Hepatocyte (in vitro differentiated cells): Measurements from ENCODE around the gene IRAK1. TPM values are rescaled to one million over a fixed set of nuclear protein-coding genes. Genes with fewer than 3 reads are reported as not detected.
A peak's percentile ranks its signal among the peaks of the same experiment; 100 is the strongest.

Experiments used
- DNase-seq: peaks from one replicate; pipeline ENCODE4 v3.0.0-alpha.2; 2016; ENCODE audit warnings: low spot score
- H2AFZ ChIP-seq: fragments of 200-600 bp; sonication (generic); 2 replicates; pipeline ENCODE4 v1.6.0; 2016; ENCODE audit warnings: antibody characterized with exemption, mild to moderate bottlenecking
- H3K27ac ChIP-seq: fragments of 200-600 bp; sonication (generic); 2 replicates; pipeline ENCODE4 v1.5.1; 2016; ENCODE audit warnings: mild to moderate bottlenecking
- H3K27me3 ChIP-seq: fragments of 200-600 bp; sonication (generic); 2 replicates; pipeline ENCODE4 v1.6.1; 2016
- H3K36me3 ChIP-seq: fragments of 200-600 bp; sonication (generic); replicated peaks from 2 replicates; pipeline ENCODE4 v1.5.1; 2016; ENCODE audit warnings: low read depth; ENCODE audit not compliant: insufficient read depth
- H3K4me1 ChIP-seq: fragments of 200-600 bp; sonication (generic); 2 replicates; pipeline ENCODE4 v1.5.1; 2016; ENCODE audit warnings: mild to moderate bottlenecking, moderate library complexity; ENCODE audit not compliant: insufficient read depth
- H3K4me2 ChIP-seq: fragments of 200-600 bp; sonication (generic); 2 replicates; pipeline ENCODE4 v1.6.0; 2016
- H3K4me3 ChIP-seq: fragments of 200-600 bp; sonication (generic); 2 replicates; pipeline ENCODE4 v1.5.1; 2016; ENCODE audit warnings: mild to moderate bottlenecking
- H3K79me2 ChIP-seq: fragments of 200-600 bp; sonication (generic); 2 replicates; pipeline ENCODE4 v1.6.0; 2017; ENCODE audit warnings: mild to moderate bottlenecking
- H3K9me2 ChIP-seq: fragments of 200-600 bp; sonication (generic); replicated peaks from 2 replicates; pipeline ENCODE4 v1.6.0; 2017; ENCODE audit warnings: mild to moderate bottlenecking; ENCODE audit not compliant: insufficient read depth
- H3K9me3 ChIP-seq: fragments of 200-600 bp; sonication (generic); 2 replicates; pipeline ENCODE4 v1.5.1; 2016; ENCODE audit warnings: low read depth, mild to moderate bottlenecking
- H4K20me1 ChIP-seq: fragments of 200-600 bp; sonication (generic); 2 replicates; pipeline ENCODE4 v1.6.0; 2016; ENCODE audit warnings: mild to moderate bottlenecking; ENCODE audit not compliant: insufficient read depth, poor library complexity, severe bottlenecking
- EZH2 ChIP-seq: fragments of 200-600 bp; sonication (generic); IDR thresholded peaks from 2 replicates; pipeline ENCODE4 v1.6.1; 2016; ENCODE audit warnings: antibody characterized with exemption, mild to moderate bottlenecking, borderline replicate concordance
- EZH2phosphoT487 ChIP-seq: fragments of 200-600 bp; sonication (generic); IDR thresholded peaks from one replicate; pipeline ENCODE4 v1.6.1; 2018; ENCODE audit warnings: antibody characterized with exemption, mild to moderate bottlenecking, low read depth, moderate library complexity; ENCODE audit not compliant: unreplicated experiment, severe bottlenecking
- WGBS: methylation state at CpG from one replicate; pipeline ENCODE4 v1.1.6; 2016; ENCODE audit warnings: low lambda C conversion rate; ENCODE audit errors: missing lambda C conversion rate; 5-methylcytosine and 5-hydroxymethylcytosine counted together
- polyA plus RNA-seq: library from polyadenylated mRNA; unstranded; fragments of >200 nt; fragmentation: Nextera tagmentation; extraction: Ambion mirVana; gene quantifications from 2 replicates; pipeline ENCODE4 v1.2.1, GENCODE V29; 2016
- total RNA-seq: library from RNA; depleted of rRNA; stranded (reverse); fragments of >200 nt; gene quantifications from 2 replicates; pipeline ENCODE4 v1.2.3, GENCODE V29; 2014
- TF ChIP-seq, protein P1 (sequence below): fragments of 200-600 bp; sonication (generic); IDR thresholded peaks from 2 replicates; pipeline ENCODE4 v1.5.1; 2016; ENCODE audit warnings: antibody characterized with exemption, mild to moderate bottlenecking; ENCODE audit not compliant: poor library complexity

The IRAK1 gene
- total and polyA plus RNA-seq, 2 experiments from 2014 or later = 44.1 to 99.4 TPM

DNA sequence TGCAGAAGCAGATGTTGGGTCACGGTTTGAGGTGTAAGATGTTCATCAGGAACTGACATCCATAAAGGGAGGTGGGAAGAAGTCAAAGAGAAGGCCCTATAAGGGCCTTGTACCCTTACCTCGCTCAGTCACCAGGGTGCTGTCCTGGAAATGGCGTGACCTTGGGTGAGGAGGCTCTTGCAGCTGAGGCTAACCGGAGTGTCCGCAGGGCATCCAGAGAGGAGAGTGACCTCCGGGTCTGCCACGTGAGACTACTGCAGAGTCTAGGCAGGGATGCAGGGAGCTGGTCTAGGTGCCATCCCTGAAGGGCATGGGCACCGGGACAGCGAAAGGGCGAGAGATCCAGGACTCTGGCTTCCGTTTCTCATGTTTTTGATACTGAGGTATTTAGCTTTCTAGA is 28.7 kb upstream of the IRAK1 start:
- no peaks in the 10 kb centered on the region for H3K9me2 ChIP-seq
- no peaks in the 10 kb centered on the region for H3K27me3 ChIP-seq
- H4K20me1 ChIP-seq = peaks cover 5% of the 10 kb centered on the region
- peaks cover 18% of the 10 kb centered on the region for H3K4me1 ChIP-seq
- H3K9me3 ChIP-seq = no peaks in the 10 kb centered on the region
- H3K79me2 ChIP-seq = peaks cover 58% of the 10 kb centered on the region
- H3K4me2 ChIP-seq = no peak overlapping the region
- no peak overlapping the region for H3K4me3 ChIP-seq
- H3K27ac ChIP-seq = peak overlapping the region; percentile 20
- no peak for TF ChIP-seq EZH2phosphoT487
- no peak for TF ChIP-seq EZH2
- TF ChIP-seq, protein P1, sequence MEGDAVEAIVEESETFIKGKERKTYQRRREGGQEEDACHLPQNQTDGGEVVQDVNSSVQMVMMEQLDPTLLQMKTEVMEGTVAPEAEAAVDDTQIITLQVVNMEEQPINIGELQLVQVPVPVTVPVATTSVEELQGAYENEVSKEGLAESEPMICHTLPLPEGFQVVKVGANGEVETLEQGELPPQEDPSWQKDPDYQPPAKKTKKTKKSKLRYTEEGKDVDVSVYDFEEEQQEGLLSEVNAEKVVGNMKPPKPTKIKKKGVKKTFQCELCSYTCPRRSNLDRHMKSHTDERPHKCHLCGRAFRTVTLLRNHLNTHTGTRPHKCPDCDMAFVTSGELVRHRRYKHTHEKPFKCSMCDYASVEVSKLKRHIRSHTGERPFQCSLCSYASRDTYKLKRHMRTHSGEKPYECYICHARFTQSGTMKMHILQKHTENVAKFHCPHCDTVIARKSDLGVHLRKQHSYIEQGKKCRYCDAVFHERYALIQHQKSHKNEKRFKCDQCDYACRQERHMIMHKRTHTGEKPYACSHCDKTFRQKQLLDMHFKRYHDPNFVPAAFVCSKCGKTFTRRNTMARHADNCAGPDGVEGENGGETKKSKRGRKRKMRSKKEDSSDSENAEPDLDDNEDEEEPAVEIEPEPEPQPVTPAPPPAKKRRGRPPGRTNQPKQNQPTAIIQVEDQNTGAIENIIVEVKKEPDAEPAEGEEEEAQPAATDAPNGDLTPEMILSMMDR = no peak
- 90% methylated on average over 11 of the region's 11 CpGs for WGBS
- H2AFZ ChIP-seq = no peak overlapping the region
- no peak for DNase-seq
- no peaks in the 10 kb centered on the region for H3K36me3 ChIP-seq

DNA sequence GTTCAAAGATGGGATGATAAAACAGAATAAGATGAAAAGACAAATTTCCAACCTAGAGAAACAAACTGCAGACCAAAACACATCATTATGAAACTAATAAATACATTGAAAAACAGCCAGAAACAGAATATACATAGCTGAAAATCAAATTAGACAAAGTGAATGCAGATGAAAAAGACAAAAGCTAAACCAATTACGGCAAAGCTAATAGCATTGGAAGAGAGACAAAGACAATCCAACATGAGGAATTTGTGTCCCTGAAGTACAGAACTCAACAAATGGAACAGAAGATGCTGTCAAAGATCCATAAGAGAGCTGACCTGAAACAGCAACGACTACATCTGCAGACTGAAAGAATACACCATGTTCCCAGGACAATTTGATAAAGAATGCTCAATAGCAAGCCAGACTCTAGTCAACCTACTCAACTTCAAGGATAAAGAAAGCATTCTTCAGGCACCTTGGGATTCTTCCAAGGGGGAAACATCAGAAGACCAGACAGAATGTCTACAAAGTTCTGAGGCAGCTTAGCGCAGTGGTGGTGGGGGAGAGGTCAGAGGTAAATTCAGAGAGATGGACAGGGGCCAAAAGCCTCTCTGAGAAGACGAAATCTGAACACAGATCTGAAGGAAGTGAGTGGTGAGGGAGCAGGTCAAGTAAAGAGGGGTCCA is 27.4 kb upstream of the IRAK1 start:
- DNase-seq = no peak
- peak overlapping the region; percentile 22 for H3K4me2 ChIP-seq
- no peaks in the 10 kb centered on the region for H3K9me3 ChIP-seq
- H3K27ac ChIP-seq = peak overlapping the region; percentile 93
- no peaks in the 10 kb centered on the region for H3K9me2 ChIP-seq
- H2AFZ ChIP-seq = no peak overlapping the region
- H3K4me1 ChIP-seq = peaks cover 25% of the 10 kb centered on the region
- no peaks in the 10 kb centered on the region for H3K27me3 ChIP-seq
- WGBS = 58% methylated on average over 4 of the region's 4 CpGs
- peaks cover 5% of the 10 kb centered on the region for H4K20me1 ChIP-seq
- no peaks in the 10 kb centered on the region for H3K36me3 ChIP-seq
- peaks cover 55% of the 10 kb centered on the region for H3K79me2 ChIP-seq
- TF ChIP-seq, protein P1 = no peak
- TF ChIP-seq EZH2 = no peak
- no peak for TF ChIP-seq EZH2phosphoT487
- H3K4me3 ChIP-seq = no peak overlapping the region

DNA sequence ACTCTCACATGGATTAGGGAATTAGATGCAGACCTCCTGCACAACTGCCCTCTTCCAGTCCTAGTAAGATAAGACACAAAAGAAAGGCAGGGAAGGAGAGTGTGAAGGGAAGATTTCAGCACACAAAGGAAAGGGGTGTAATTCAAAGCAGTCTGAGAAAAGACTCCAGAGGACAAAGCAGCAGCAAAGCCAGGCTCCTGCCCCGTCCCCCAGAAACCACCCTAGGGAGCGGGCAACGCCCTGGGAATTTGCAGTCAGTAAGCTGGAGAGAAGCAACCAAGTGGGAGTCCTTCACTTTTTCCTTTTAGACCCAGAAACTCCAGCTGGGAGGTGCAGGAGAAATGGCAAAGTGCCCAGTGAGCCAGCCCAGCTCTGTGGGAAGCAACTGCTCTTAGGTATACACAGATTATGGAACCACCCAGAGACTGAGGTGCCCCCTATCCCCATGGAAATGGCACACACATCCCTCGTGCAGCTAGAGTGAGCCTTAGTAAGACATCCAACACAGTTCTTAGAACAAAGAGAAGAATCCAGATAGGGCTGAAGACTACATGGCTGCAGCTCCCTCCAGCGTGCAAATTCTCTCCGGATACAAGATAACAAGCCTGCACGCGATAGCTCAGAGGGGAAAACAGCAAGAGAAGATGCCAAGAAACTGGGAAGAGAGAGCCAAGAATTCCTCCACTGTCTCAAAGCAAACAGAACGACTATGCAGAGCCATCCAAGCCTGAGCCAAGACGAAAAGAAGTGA is 26.5 kb upstream of the IRAK1 start:
- Histone ChIP-seq H2AFZ (no peak overlapping the region), H3K4me3 (no peak overlapping the region), H3K79me2 (peaks cover 57% of the 10 kb centered on the region), H3K9me3 (no peaks in the 10 kb centered on the region), H3K27ac (peak overlapping the region; percentile 93), H3K27me3 (no peaks in the 10 kb centered on the region), H3K36me3 (no peaks in the 10 kb centered on the region), H3K9me2 (no peaks in the 10 kb centered on the region), H4K20me1 (peaks cover 5% of the 10 kb centered on the region), H3K4me1 (peaks cover 31% of the 10 kb centered on the region), H3K4me2 (peak overlapping the region; percentile 22)
- WGBS = 47% methylated on average over 10 of the region's 10 CpGs
- TF ChIP-seq EZH2phosphoT487 = no peak
- TF ChIP-seq, protein P1 = peak; percentile 28
- peak; percentile 67 for DNase-seq
